WTC11 (cell line): ENCODE measurements around the gene PTPRN2.

Source experiments
- FOXJ3 ChIP-seq: sonication (generic); formaldehyde crosslinking; IDR thresholded peaks from 2 replicates; pipeline ENCODE4 v1.9.0; 2021; ENCODE audit warnings: missing genetic modification reagents, mild to moderate bottlenecking, borderline replicate concordance
- NR2C2 ChIP-seq: sonication (generic); formaldehyde crosslinking; IDR thresholded peaks from 2 replicates; pipeline ENCODE4 v1.8.0; 2022; ENCODE audit warnings: mild to moderate bottlenecking, missing genetic modification reagents

- TF ChIP-seq NR2C2 (CRISPR knock-in tag): no peak
- TF ChIP-seq FOXJ3 (CRISPR knock-in tag): no peak
Measured at GRCh38 chr7:157923903-157924630, 663.6 kb downstream of the PTPRN2 start.
